Measurements from ENCODE around the gene DLK2. TPM values are rescaled to one million over a fixed set of nuclear protein-coding genes. Genes with fewer than 3 reads are reported as not detected.

Gene DLK2
- total RNA-seq, 1 donor from 2014 or later, result not detected

DNA sequence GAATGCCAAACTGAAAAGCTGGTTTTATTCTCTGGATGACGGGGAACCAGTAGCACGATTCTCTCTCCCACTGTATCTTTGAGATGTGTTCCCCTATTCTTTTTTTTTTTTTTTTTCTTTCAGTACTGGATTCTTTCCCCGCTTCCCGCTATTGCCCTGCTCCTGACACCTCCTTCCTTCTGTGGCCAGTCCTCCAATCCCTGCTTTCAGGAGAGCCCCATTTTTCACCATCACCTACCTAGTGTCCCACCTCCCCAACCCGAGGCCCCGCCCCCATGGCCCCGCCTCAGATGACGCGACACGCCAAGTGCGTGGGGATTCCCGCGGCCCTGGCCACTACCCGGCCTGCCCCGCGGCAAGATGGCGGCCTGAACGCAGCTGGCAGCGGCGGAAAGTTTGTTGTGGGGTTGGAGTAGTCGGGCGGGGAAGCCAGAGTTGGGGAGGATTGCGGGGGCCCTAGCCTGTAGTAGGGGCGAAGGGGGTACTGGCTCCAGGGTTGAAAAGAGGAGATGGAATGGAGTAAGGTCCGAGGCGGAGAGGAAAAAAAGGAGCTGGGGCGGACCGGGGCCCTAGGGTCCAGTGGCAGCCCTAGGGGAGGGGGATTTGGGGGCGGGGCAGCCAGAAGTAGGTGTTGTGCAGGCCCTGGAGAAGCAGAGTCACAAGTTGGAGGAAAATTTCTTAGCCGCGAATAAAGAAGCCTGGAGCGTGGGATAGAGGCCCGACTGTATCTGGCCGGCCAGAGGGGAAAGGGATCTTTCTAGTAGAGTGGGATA lies 22.1 kb upstream of the DLK2 start, which contains the start of gene TJAP1:
Gene TJAP1 (plus strand): TSS at position 336 of the 773 bp plus-strand sequence. CDS start 21,432 bp downstream, outside the sequence.
- Histone ChIP-seq H3K27me3 (ENCODE audit: control insufficient read depth, insufficient read depth, low read length) (no peaks in the 10 kb centered on the region), H3K4me3 (ENCODE audit: low read depth, low read length) (peak within 1 kb of the TSS; percentile 72), H3K36me3 (ENCODE audit: control insufficient read depth, insufficient read depth, low read length) (no peaks in the 10 kb centered on the region)
- TF ChIP-seq, protein P1, sequence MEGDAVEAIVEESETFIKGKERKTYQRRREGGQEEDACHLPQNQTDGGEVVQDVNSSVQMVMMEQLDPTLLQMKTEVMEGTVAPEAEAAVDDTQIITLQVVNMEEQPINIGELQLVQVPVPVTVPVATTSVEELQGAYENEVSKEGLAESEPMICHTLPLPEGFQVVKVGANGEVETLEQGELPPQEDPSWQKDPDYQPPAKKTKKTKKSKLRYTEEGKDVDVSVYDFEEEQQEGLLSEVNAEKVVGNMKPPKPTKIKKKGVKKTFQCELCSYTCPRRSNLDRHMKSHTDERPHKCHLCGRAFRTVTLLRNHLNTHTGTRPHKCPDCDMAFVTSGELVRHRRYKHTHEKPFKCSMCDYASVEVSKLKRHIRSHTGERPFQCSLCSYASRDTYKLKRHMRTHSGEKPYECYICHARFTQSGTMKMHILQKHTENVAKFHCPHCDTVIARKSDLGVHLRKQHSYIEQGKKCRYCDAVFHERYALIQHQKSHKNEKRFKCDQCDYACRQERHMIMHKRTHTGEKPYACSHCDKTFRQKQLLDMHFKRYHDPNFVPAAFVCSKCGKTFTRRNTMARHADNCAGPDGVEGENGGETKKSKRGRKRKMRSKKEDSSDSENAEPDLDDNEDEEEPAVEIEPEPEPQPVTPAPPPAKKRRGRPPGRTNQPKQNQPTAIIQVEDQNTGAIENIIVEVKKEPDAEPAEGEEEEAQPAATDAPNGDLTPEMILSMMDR (IDR thresholded peaks at IDR 0.05; ENCODE audit: insufficient read depth, low read length, poor library complexity, severe bottlenecking), result no peak
- DNase-seq (ENCODE audit: low read depth), result peak; percentile 51

DNA sequence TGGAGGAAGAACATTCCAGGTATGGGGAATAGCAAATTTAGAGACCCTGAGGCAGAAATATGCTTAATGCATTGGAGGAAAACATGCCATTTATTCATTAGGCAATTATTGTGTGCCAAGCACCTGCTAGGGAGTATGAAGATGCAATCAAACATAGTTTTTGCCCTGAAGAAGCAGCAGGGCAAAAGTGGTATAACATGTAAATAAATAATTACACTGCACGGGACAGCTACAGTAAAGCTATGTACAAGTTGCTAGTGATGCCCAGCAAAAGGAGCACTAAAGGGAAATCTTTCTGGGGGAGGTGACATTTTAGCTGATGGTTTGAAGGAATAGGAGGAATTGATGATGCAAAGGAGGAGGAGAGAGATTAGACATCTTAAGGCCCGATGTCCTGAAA lies 21.4 kb upstream of the DLK2 start:
- DNase-seq (ENCODE audit: low read depth), result no peak
- TF ChIP-seq, protein P1 (IDR thresholded peaks at IDR 0.05; ENCODE audit: insufficient read depth, low read length, poor library complexity, severe bottlenecking), result no peak
- no peaks in the 10 kb centered on the region for H3K36me3 ChIP-seq (ENCODE audit: control insufficient read depth, insufficient read depth, low read length)
- H3K27me3 ChIP-seq (ENCODE audit: control insufficient read depth, insufficient read depth, low read length), result no peaks in the 10 kb centered on the region
- peak overlapping the region; percentile 72 for H3K4me3 ChIP-seq (ENCODE audit: low read depth, low read length)

DNA sequence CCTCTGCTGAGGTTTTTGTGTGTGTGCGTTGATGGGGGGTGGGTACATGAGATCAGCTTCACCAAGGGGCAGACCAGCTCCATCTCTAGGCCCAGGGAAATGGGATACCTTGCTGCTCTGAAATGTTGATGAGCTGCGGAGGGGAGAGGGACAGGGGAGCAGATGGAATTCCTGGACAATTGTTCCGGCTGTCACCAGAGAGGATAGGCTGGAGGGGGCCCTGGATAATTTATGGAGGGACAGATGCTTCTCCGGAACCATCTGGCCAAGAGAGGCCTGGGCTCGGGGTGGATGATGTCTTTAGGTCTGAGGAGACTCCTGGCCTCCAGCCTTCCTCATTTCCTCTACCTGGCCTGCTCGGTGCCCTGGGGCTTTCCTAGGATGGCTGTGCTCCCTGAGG lies 20.2 kb upstream of the DLK2 start:
- Histone ChIP-seq H3K4me3 (ENCODE audit: low read depth, low read length) (no peak overlapping the region), H3K27me3 (ENCODE audit: control insufficient read depth, insufficient read depth, low read length) (no peaks in the 10 kb centered on the region), H3K36me3 (ENCODE audit: control insufficient read depth, insufficient read depth, low read length) (no peaks in the 10 kb centered on the region)
- DNase-seq (ENCODE audit: low read depth), result no peak
- TF ChIP-seq, protein P1 (IDR thresholded peaks at IDR 0.05; ENCODE audit: insufficient read depth, low read length, poor library complexity, severe bottlenecking), result no peak

DNA sequence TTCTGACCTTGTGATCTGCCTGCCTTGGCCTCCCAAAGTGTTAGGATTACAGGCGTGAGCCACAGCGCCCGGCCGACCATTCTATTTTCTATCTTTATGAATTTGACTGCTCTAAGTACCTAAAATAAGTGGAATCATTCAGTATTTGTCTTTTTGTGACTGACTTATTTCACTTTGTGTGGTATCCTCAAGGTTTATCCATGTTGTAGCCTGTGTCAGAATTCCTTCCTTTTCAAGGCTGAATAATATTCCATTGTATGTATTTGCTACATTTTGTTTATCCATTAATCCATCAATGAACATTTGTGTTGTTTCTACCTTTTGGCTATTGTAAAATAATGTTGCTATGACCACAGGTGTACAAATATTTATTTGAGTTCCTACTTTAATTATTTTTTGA lies 17.2 kb upstream of the DLK2 start:
- TF ChIP-seq, protein P1 (IDR thresholded peaks at IDR 0.05; ENCODE audit: insufficient read depth, low read length, poor library complexity, severe bottlenecking), result no peak
- H3K36me3 ChIP-seq (ENCODE audit: control insufficient read depth, insufficient read depth, low read length), result no peaks in the 10 kb centered on the region
- no peak overlapping the region for H3K4me3 ChIP-seq (ENCODE audit: low read depth, low read length)
- no peak for DNase-seq (ENCODE audit: low read depth)
- H3K27me3 ChIP-seq (ENCODE audit: control insufficient read depth, insufficient read depth, low read length), result no peaks in the 10 kb centered on the region

DNA sequence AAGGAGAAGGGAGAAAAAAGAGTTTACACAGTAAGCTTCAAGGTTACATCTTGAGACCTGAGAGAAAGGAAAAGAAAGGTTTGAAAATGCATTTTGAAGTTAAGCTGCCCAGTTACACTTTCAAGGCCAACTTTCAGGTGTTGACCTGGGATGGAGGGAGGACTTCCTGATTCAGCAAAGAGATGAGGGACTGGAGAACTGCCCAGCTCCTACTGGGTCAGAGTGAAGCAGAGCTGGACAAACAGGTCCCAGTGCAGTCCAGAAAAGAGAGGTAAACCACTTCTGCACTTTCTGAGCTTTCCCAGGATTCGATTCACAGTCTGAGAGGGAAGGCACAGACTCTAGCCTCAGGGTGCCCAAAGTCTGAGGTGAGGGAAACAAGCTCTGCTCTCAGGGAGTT lies 16.1 kb upstream of the DLK2 start:
- H3K4me3 ChIP-seq (ENCODE audit: low read depth, low read length), result no peak overlapping the region
- no peaks in the 10 kb centered on the region for H3K27me3 ChIP-seq (ENCODE audit: control insufficient read depth, insufficient read depth, low read length)
- TF ChIP-seq, protein P1 (IDR thresholded peaks at IDR 0.05; ENCODE audit: insufficient read depth, low read length, poor library complexity, severe bottlenecking), result no peak
- H3K36me3 ChIP-seq (ENCODE audit: control insufficient read depth, insufficient read depth, low read length), result no peaks in the 10 kb centered on the region
- no peak for DNase-seq (ENCODE audit: low read depth)

DNA sequence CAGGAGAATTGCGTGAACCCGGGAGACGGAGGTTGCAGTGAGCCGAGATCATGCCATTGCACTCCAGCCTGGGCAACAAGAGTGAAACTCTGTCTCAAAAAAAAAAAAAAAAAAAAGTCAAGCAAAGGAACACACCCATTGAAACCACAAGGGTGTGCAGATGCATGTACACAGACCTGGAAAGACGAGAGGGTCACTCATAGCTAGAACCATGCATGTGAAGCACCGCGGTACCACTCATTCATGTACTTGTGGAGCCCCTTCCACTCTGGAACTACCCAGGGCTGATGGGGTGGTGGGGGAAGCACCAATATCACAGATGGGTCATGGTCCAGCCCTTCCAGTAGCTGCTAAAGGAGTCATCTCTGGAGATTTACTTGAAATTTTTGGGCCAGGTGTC lies 14.6 kb upstream of the DLK2 start:
- H3K4me3 ChIP-seq (ENCODE audit: low read depth, low read length), result no peak overlapping the region
- DNase-seq (ENCODE audit: low read depth), result no peak
- no peaks in the 10 kb centered on the region for H3K27me3 ChIP-seq (ENCODE audit: control insufficient read depth, insufficient read depth, low read length)
- TF ChIP-seq, protein P1 (IDR thresholded peaks at IDR 0.05; ENCODE audit: insufficient read depth, low read length, poor library complexity, severe bottlenecking), result no peak
- H3K36me3 ChIP-seq (ENCODE audit: control insufficient read depth, insufficient read depth, low read length), result no peaks in the 10 kb centered on the region
